Endothelial cell of umbilical vein (primary cell): ENCODE measurements around the gene ZNF48. TPM values are rescaled to one million over a fixed set of nuclear protein-coding genes. Genes with fewer than 3 reads are reported as not detected.

ENCODE experiments used
- BruUV-seq: library from RNA; stranded (reverse); fragments of 400-500 nt; replicated peaks from 2 replicates; lab custom pipeline; 2021; lab: Mats Ljungman, UMichigan
- CTCF ChIA-PET: fragments of 300-600, 350-600 bp; sonication (Branson Sonifier 250); formaldehyde crosslinking; loops from one replicate; lab custom pipeline; 2021; ENCODE audit warnings: antibody characterized with exemption, inconsistent platforms; lab: Charles Lee
- POLR2A ChIA-PET: fragments of 300-600, 350-600 bp; sonication (Branson Sonifier 250); formaldehyde crosslinking; loops from one replicate; lab custom pipeline; 2021; ENCODE audit warnings: antibody characterized with exemption, inconsistent platforms; lab: Charles Lee
- DNase-seq: peaks from one replicate; pipeline ENCODE4 v3.0.0-alpha.2; 2011; ENCODE audit warnings: low read depth, low spot score
- FAIRE-seq: peaks from 2 replicates; lab custom pipeline; 2011; peaks lifted over from hg19 to GRCh38; lab: Jason Lieb, UNC
- H2AFZ ChIP-seq: 2 replicates; pipeline ENCODE4 v1.6.0; 2012; ENCODE audit warnings: low read depth, low read length, control low read depth, inconsistent platforms
- H3K27ac ChIP-seq: 2 replicates; pipeline ENCODE4 v1.5.1; 2011; ENCODE audit warnings: low read depth, mild to moderate bottlenecking, control low read depth, low read length, moderate library complexity; ENCODE audit not compliant: insufficient read depth
- H3K27me3 ChIP-seq, 2 experiments: 2 replicates each; pipeline versions ENCODE4 v1.6.0 to v1.6.1; 2011; ENCODE audit warnings: low read length in 2 of 2, mixed read lengths in 1 of 2; ENCODE audit not compliant: control insufficient read depth in 2 of 2, insufficient read depth in 2 of 2
- H3K36me3 ChIP-seq, 2 experiments: 2 replicates in 1 of 2; 3 replicates in 1 of 2; pipeline ENCODE4 v1.5.1; 2011; ENCODE audit warnings: low read length in 2 of 2, mild to moderate bottlenecking in 1 of 2, moderate library complexity in 1 of 2; ENCODE audit not compliant: control insufficient read depth in 2 of 2, insufficient read depth in 2 of 2; ENCODE audit errors: extremely low read depth in 1 of 2
- H3K4me1 ChIP-seq: 3 replicates; pipeline ENCODE4 v1.5.1; 2011; ENCODE audit warnings: mild to moderate bottlenecking, low read length; ENCODE audit not compliant: control insufficient read depth, insufficient read depth; ENCODE audit errors: extremely low read depth
- H3K4me2 ChIP-seq: 2 replicates; pipeline ENCODE4 v1.6.1; 2011; ENCODE audit warnings: low read length, control low read depth, mixed read lengths; ENCODE audit not compliant: insufficient read depth
- H3K4me3 ChIP-seq, 3 experiments: fragments of 200-600 bp in 1 of 3; sonication (generic), shearing (Covaris generic) in 1 of 3; replicated peaks in 1 of 3; 2 replicates each; pipeline ENCODE4 v1.5.1; 2011 to 2016; ENCODE audit warnings: control low read depth in 3 of 3, low read length in 3 of 3, mild to moderate bottlenecking in 2 of 3, inconsistent platforms in 1 of 3, low read depth in 1 of 3, moderate library complexity in 1 of 3; ENCODE audit not compliant: insufficient read depth in 1 of 3
- H3K79me2 ChIP-seq: 2 replicates; pipeline ENCODE4 v1.6.0; 2012; ENCODE audit warnings: low read length, inconsistent platforms; ENCODE audit not compliant: control insufficient read depth, insufficient read depth
- H3K9ac ChIP-seq: replicated peaks from 2 replicates; pipeline ENCODE3; 2011; ENCODE audit warnings: low read length, control low read depth; ENCODE audit not compliant: insufficient read depth; ENCODE audit errors: extremely low read depth
- H3K9me1 ChIP-seq: replicated peaks from 3 replicates; pipeline ENCODE4 v1.6.0; 2011; ENCODE audit warnings: mild to moderate bottlenecking, low read length; ENCODE audit not compliant: control insufficient read depth, insufficient read depth; ENCODE audit errors: extremely low read depth
- H3K9me3 ChIP-seq: replicated peaks from 2 replicates; pipeline ENCODE4 v1.5.1; 2012; ENCODE audit warnings: low read length, inconsistent platforms; ENCODE audit not compliant: control insufficient read depth, insufficient read depth
- H4K20me1 ChIP-seq: replicated peaks from 2 replicates; pipeline ENCODE3; 2011; ENCODE audit warnings: mild to moderate bottlenecking, low read length; ENCODE audit not compliant: control insufficient read depth, insufficient read depth; ENCODE audit errors: extremely low read depth
- CTCF ChIP-seq, 2 donors: IDR thresholded peaks; 1 replicate in 1 of 2; 2 replicates in 1 of 2; pipeline ENCODE4 v1.5.1; 2011; ENCODE audit warnings: low read length in 2 of 2, mild to moderate bottlenecking in 2 of 2, moderate library complexity in 2 of 2, control low read depth in 1 of 2, inconsistent platforms in 1 of 2, low read depth in 1 of 2; ENCODE audit not compliant: insufficient read depth in 1 of 2; ENCODE audit errors: extremely low read depth in 1 of 2
- EZH2 ChIP-seq: IDR thresholded peaks from 2 replicates; pipeline ENCODE4 v1.6.1; 2012; ENCODE audit warnings: borderline replicate concordance, low read depth, mild to moderate bottlenecking, moderate library complexity, low read length, inconsistent platforms; ENCODE audit not compliant: severe bottlenecking
- FOS ChIP-seq: IDR thresholded peaks from 2 replicates; pipeline ENCODE4 v1.6.1; 2011; ENCODE audit warnings: mild to moderate bottlenecking, low read length, moderate library complexity, borderline replicate concordance; ENCODE audit not compliant: insufficient read depth
- GATA2 ChIP-seq: IDR thresholded peaks from 2 replicates; pipeline ENCODE4 v1.7.0; 2011; ENCODE audit warnings: low read depth, mild to moderate bottlenecking, moderate library complexity, mixed read lengths, low read length; ENCODE audit not compliant: insufficient read length, insufficient read depth
- JUN ChIP-seq: IDR thresholded peaks from 2 replicates; pipeline ENCODE4 v1.6.1; 2011; ENCODE audit warnings: borderline replicate concordance, low read depth; ENCODE audit not compliant: insufficient read length, insufficient read depth
- MAX ChIP-seq: IDR thresholded peaks from 2 replicates; pipeline ENCODE4 v1.6.1; 2011; ENCODE audit not compliant: insufficient read depth, insufficient read length
- MYC ChIP-seq: IDR thresholded peaks from one replicate; pipeline ENCODE4 v1.6.1; 2011; ENCODE audit warnings: mild to moderate bottlenecking, low read depth, low read length
- POLR2A ChIP-seq: IDR thresholded peaks from 2 replicates; pipeline ENCODE4 v1.6.1; 2012; ENCODE audit warnings: low read depth, mild to moderate bottlenecking, control low read depth, low read length
- POLR2AphosphoS5 ChIP-seq: IDR thresholded peaks from 2 replicates; pipeline ENCODE4 v1.6.1; 2012; ENCODE audit warnings: low read depth, mild to moderate bottlenecking, control low read depth, low read length, moderate library complexity; ENCODE audit not compliant: insufficient read depth
- dilution Hi-C: fragments of 300-500 bp; cut with MboI; formaldehyde crosslinking; loops from one replicate; pipeline ENCODE4 v1.15.0; 2019; ENCODE audit warnings: low sequenced_read_pairs; ENCODE audit not compliant: extremely low pct_ligation_motif_present
- intact Hi-C: fragments of 100-400 bp; cut with micrococcal nuclease; formaldehyde crosslinking; loops from one replicate; pipeline ENCODE4 v1.10.0; 2022
- polyA plus RNA-seq, 4 experiments: library from polyadenylated mRNA; depleted of rRNA in 3 of 4; stranded (reverse) in 3 of 4; unstranded in 1 of 4; fragments of >200 nt; gene quantifications; 2 replicates each; pipeline versions ENCODE4 v1.2.1 to v1.2.3, GENCODE V29; 2011 to 2012; ENCODE audit warnings: missing spikeins in 1 of 4
- total RNA-seq: library from RNA; stranded (reverse); gene quantifications from 2 replicates; pipeline ENCODE4 v1.2.3, GENCODE V29; 2021

Gene ZNF48
- total and polyA plus RNA-seq, 2 donors (not counting 3 experiments of a cell fraction or from before 2014, with no cell fraction given), result 15.3 to 16.1 TPM

GRCh38 chr16:30430428-30430970 lies 35.3 kb downstream of the ZNF48 start:
- Histone ChIP-seq H3K4me2 (peak overlapping the region; percentile 88), H3K9ac (peak overlapping the region; percentile 8), H3K27me3 (peaks cover 0 to 4% of the 10 kb centered on the region in 2 experiments), H4K20me1 (no peaks in the 10 kb centered on the region), H3K4me1 (peaks cover 22% of the 10 kb centered on the region), H3K9me3 (no peaks in the 10 kb centered on the region), H2AFZ (peak overlapping the region; percentile 88), H3K9me1 (no peaks in the 10 kb centered on the region), H3K79me2 (peaks cover 19% of the 10 kb centered on the region), H3K27ac (no peak overlapping the region), H3K4me3 (peak overlapping the region in 1 of 3 experiments; percentile 73), H3K36me3 (no peaks in the 10 kb centered on the region)
- no peak for TF ChIP-seq CTCF (IDR thresholded peaks at IDR 0.05; ENCODE audit: extremely low read depth in 1 of 2, insufficient read depth in 1 of 2, low read depth in 1 of 2, low read length in 2 of 2)
- TF ChIP-seq FOS, result no peak
- no peak for TF ChIP-seq MYC
- no peak for TF ChIP-seq EZH2
- no peak for TF ChIP-seq POLR2A
- TF ChIP-seq POLR2AphosphoS5, result no peak
- TF ChIP-seq JUN, result no peak
- TF ChIP-seq MAX, result no peak
- no peak for TF ChIP-seq GATA2
- BruUV-seq, result no TSS peak
- intact Hi-C loops, result loop anchor here (1.0 to 2.0 kb wide), 5 partner anchors 97 to 264 kb away; partner anchors contain the start of gene ZNF785
- ChIA-PET CTCF (interaction anchor here (0.6 to 2.8 kb wide), 32 partner anchors 8 to 306 kb away, joined by 3 to 46 read pairs (median 7); partner anchors contain the start of genes PRR14, SEPHS2, TBC1D10B and ZNF688), POLR2A (interaction anchor here (1.0 to 1.5 kb wide), 4 partner anchors 13 to 365 kb away, joined by 4 to 6 read pairs (median 4); partner anchors contain the start of genes ALDOA, ZNF764 and ZNF771)
- dilution Hi-C loops, result no loop called here
- FAIRE-seq, result no peak
- no peak for DNase-seq
